Measurements from ENCODE around the gene KRT82.
"Not testable (repeated sequence)": the region's sequence is repeated elsewhere in the genome, so short reads cannot be mapped to it uniquely, and the experiment has no call there.

Gene KRT82

GRCh38 chr12:52405922-52406385 is at the start of gene KRT82:
Gene KRT82 (minus strand): TSS chr12:52406335. CDS start chr12:52406277, 58 bp downstream.
- H3K9ac ChIP-seq (ENCODE audit: low read length), result no peak within 1 kb of the TSS
- no peak within 1 kb of the TSS for H3K4me3 ChIP-seq (ENCODE audit: low read depth, low read length)

GRCh38 chr12:52455821-52456220 is 49.7 kb upstream of the KRT82 start:
- Histone ChIP-seq H3K36me3 (ENCODE audit: control insufficient read depth, insufficient read depth, low read length) (no peaks in the 10 kb centered on the region), H3K4me1 (ENCODE audit: control insufficient read depth, insufficient read depth, low read length) (peaks cover 9% of the 10 kb centered on the region; the same call in 1 of the 2 replicates), H3K4me3 (ENCODE audit: low read depth, low read length) (no peak overlapping the region), H3K9ac (ENCODE audit: low read length) (no peak overlapping the region), H3K9me3 (ENCODE audit: control insufficient read depth, insufficient read depth, low read depth, low read length) (no peaks in the 10 kb centered on the region), H3K27ac (ENCODE audit: low read depth, low read length) (no peak overlapping the region), H3K27me3 (ENCODE audit: control insufficient read depth, insufficient read depth, low read length) (no peaks in the 10 kb centered on the region)

More at GRCh38 chr12:52405922-52406385, at the start of gene KRT82:
- no peaks in the 10 kb centered on the region for H3K27me3 ChIP-seq (ENCODE audit: control insufficient read depth, insufficient read depth, low read length)
- H3K27ac ChIP-seq (ENCODE audit: low read depth, low read length), result no peak within 1 kb of the TSS
- H3K4me1 ChIP-seq (ENCODE audit: control insufficient read depth, insufficient read depth, low read length), result peaks cover 7% of the 10 kb centered on the region; the same call in 1 of the 2 replicates
- no peaks in the 10 kb centered on the region for H3K9me3 ChIP-seq (ENCODE audit: control insufficient read depth, insufficient read depth, low read depth, low read length)
- H3K36me3 ChIP-seq (ENCODE audit: control insufficient read depth, insufficient read depth, low read length), result no peaks in the 10 kb centered on the region

DNA sequence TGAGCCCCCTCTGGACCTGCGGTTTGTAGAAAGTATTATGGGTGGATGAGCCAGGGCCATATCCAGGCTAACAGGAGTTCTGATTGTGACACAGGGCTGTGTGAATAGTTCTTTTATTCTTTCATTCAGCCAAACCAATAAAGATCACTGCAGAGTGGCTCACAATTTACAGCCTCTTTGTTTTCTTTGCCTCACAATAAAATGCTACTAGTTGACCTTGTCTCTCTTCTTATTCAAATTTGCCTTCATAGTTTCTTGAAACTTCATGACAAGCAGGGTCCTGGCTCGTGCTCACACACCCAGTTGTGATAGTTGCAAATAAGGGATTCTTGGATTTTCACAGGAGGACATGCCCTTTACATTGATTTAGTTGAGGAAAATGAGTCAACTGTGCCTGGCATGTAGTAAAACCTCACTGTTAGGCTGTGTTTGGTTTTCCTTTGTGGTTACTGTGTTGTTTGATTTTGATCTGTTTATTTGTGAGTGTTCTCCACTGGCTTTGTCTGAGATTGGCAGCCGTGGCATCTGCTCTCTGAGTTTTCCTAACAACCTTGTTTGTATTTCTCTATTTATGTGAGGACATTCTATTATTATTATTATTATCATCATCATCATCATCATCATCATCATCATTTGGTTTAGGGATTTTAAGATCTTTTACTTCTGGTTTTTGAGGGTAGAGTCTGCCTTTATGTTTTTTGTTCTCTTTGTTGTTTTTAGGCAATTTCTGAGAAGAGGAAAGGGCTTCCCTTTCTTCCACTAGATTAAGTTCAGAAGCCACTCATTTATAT is 48.5 kb upstream of the KRT82 start:
- peaks cover 9% of the 10 kb centered on the region; the same call in 1 of the 2 replicates for H3K4me1 ChIP-seq (ENCODE audit: control insufficient read depth, insufficient read depth, low read length)
- H3K36me3 ChIP-seq (ENCODE audit: control insufficient read depth, insufficient read depth, low read length), result no peaks in the 10 kb centered on the region
- H3K4me3 ChIP-seq (ENCODE audit: low read depth, low read length), result no peak overlapping the region
- no peaks in the 10 kb centered on the region for H3K9me3 ChIP-seq (ENCODE audit: control insufficient read depth, insufficient read depth, low read depth, low read length)
- no peak overlapping the region for H3K9ac ChIP-seq (ENCODE audit: low read length)
- no peaks in the 10 kb centered on the region for H3K27me3 ChIP-seq (ENCODE audit: control insufficient read depth, insufficient read depth, low read length)
- H3K27ac ChIP-seq (ENCODE audit: low read depth, low read length), result no peak overlapping the region

- Histone ChIP-seq H3K36me3 (ENCODE audit: control insufficient read depth, insufficient read depth, low read length) (no peaks in the 10 kb centered on the region), H3K4me1 (ENCODE audit: control insufficient read depth, insufficient read depth, low read length) (peaks cover 9% of the 10 kb centered on the region; the same call in 1 of the 2 replicates), H3K4me3 (ENCODE audit: low read depth, low read length) (no peak within 1 kb of the TSS), H3K9ac (ENCODE audit: low read length) (no peak within 1 kb of the TSS), H3K27ac (ENCODE audit: low read depth, low read length) (no peak within 1 kb of the TSS), H3K9me3 (ENCODE audit: control insufficient read depth, insufficient read depth, low read depth, low read length) (peaks cover 9% of the 10 kb centered on the region), H3K27me3 (ENCODE audit: control insufficient read depth, insufficient read depth, low read length) (no peaks in the 10 kb centered on the region)
These were observed 46.0 kb upstream of the KRT82 start, which contains the start of gene KRT6B for GRCh38 chr12:52452101-52452500. Gene KRT6B (minus strand): TSS chr12:52452146. CDS start chr12:52452078, 68 bp downstream.

DNA sequence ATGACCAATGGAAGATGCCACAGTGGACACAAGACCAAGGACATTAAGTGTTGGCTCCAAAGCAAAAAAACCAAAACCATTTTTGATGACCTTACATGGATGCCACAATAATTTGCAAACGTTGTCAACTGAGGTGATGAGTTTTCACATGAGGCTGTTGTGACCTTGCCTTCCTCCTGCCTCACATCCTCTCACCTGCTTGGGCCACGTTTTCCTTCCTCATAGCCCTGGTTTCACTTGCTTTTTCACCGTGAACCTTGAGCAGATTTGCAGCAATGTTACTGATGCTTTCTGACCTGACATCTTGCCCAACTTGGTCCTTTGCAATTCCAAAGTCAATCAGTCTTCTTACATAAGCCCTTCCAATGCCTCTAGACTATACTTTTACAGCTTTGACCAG is 42.1 kb upstream of the KRT82 start:
- Histone ChIP-seq H3K36me3 (ENCODE audit: control insufficient read depth, insufficient read depth, low read length) (no peaks in the 10 kb centered on the region), H3K4me1 (ENCODE audit: control insufficient read depth, insufficient read depth, low read length) (no peaks in the 10 kb centered on the region), H3K9ac (ENCODE audit: low read length) (no peak overlapping the region), H3K27ac (ENCODE audit: low read depth, low read length) (no peak overlapping the region), H3K27me3 (ENCODE audit: control insufficient read depth, insufficient read depth, low read length) (no peaks in the 10 kb centered on the region), H3K9me3 (ENCODE audit: control insufficient read depth, insufficient read depth, low read depth, low read length) (peaks cover 9% of the 10 kb centered on the region), H3K4me3 (ENCODE audit: low read depth, low read length) (no peak overlapping the region)

GRCh38 chr12:52447196-52447595 is 41.1 kb upstream of the KRT82 start:
- H3K4me1 ChIP-seq (ENCODE audit: control insufficient read depth, insufficient read depth, low read length); H3K9ac ChIP-seq (ENCODE audit: low read length); H3K9me3 ChIP-seq (ENCODE audit: control insufficient read depth, insufficient read depth, low read depth, low read length); H3K27ac ChIP-seq (ENCODE audit: low read depth, low read length); H3K27me3 ChIP-seq (ENCODE audit: control insufficient read depth, insufficient read depth, low read length); H3K4me3 ChIP-seq (ENCODE audit: low read depth, low read length); H3K36me3 ChIP-seq (ENCODE audit: control insufficient read depth, insufficient read depth, low read length): not testable (repeated sequence)

DNA sequence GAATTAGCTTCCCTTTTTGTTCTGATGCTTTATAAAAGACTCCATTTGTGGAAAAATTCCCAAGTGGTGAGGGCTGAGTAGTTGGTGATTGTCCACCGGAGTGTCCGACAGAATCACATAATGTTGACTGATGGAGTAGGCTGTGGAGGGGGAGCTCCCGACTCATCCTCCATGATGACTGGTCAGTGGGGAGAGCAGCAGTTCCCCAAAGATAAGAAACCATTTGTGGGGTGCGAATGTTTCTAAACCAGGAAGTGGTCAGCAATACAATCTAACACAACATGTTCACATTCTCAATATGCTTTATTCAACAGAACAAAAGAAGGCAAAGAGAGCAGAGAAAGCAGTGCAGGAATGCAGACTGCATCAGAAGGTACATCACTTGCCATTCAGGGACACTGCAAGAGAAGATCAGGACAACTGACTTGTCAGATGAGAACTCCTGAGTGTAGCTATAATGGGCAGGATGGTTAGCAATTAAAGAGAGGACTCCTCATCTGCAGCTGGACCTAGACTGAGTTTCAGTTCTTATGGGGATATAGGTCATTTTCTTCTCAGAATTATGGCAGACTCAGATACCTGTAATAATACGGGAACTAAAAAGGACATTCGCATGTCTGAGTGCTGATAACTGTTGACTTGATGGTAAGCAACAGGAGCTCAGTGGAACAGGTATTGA is 40.4 kb upstream of the KRT82 start:
- peaks cover 9% of the 10 kb centered on the region for H3K9me3 ChIP-seq (ENCODE audit: control insufficient read depth, insufficient read depth, low read depth, low read length)
- H3K4me1 ChIP-seq (ENCODE audit: control insufficient read depth, insufficient read depth, low read length), result peaks cover 9% of the 10 kb centered on the region
- no peak overlapping the region for H3K9ac ChIP-seq (ENCODE audit: low read length)

GRCh38 chr12:52445876-52446275 is 39.7 kb upstream of the KRT82 start:
- peaks cover 9% of the 10 kb centered on the region for H3K9me3 ChIP-seq (ENCODE audit: control insufficient read depth, insufficient read depth, low read depth, low read length)
- H3K27ac ChIP-seq (ENCODE audit: low read depth, low read length), result no peak overlapping the region
- no peaks in the 10 kb centered on the region for H3K36me3 ChIP-seq (ENCODE audit: control insufficient read depth, insufficient read depth, low read length)
- H3K27me3 ChIP-seq (ENCODE audit: control insufficient read depth, insufficient read depth, low read length), result no peaks in the 10 kb centered on the region
- peaks cover 11% of the 10 kb centered on the region for H3K4me1 ChIP-seq (ENCODE audit: control insufficient read depth, insufficient read depth, low read length)
- no peak overlapping the region for H3K4me3 ChIP-seq (ENCODE audit: low read depth, low read length)
- no peak overlapping the region for H3K9ac ChIP-seq (ENCODE audit: low read length)

More for the DNA sequence above, 40.4 kb upstream of the KRT82 start:
- no peak overlapping the region for H3K27ac ChIP-seq (ENCODE audit: low read depth, low read length)
- no peaks in the 10 kb centered on the region for H3K27me3 ChIP-seq (ENCODE audit: control insufficient read depth, insufficient read depth, low read length)
- H3K36me3 ChIP-seq (ENCODE audit: control insufficient read depth, insufficient read depth, low read length), result no peaks in the 10 kb centered on the region
- no peak overlapping the region for H3K4me3 ChIP-seq (ENCODE audit: low read depth, low read length)

GRCh38 chr12:52444647-52445595 is 38.8 kb upstream of the KRT82 start:
- no peak overlapping the region for H3K4me3 ChIP-seq (ENCODE audit: low read depth, low read length)
- no peak overlapping the region for H3K9ac ChIP-seq (ENCODE audit: low read length)
- peaks cover 11% of the 10 kb centered on the region for H3K4me1 ChIP-seq (ENCODE audit: control insufficient read depth, insufficient read depth, low read length)

DNA sequence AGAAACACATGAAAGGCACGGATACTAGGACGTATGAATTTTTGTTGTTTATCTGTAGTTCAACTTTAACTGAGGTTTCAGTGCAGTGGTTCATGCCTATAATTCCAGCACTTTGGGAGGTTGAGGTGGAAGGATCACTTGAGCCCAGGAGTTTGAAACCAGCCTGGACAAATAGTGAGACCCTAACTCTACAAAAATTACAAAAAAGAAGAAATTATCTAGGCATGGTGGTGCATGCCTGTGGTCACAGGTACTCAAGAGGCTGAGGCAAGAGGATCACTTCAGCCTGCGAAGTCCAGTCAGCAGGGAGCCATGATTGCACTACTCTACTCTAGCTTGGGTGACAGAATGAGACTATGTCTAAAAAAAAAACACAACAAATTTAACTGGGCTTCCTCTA is 37.8 kb upstream of the KRT82 start:
- Histone ChIP-seq H3K4me1 (ENCODE audit: control insufficient read depth, insufficient read depth, low read length) (peaks cover 11% of the 10 kb centered on the region), H3K36me3 (ENCODE audit: control insufficient read depth, insufficient read depth, low read length) (no peaks in the 10 kb centered on the region), H3K9ac (ENCODE audit: low read length) (no peak overlapping the region), H3K4me3 (ENCODE audit: low read depth, low read length) (no peak overlapping the region), H3K27me3 (ENCODE audit: control insufficient read depth, insufficient read depth, low read length) (no peaks in the 10 kb centered on the region), H3K27ac (ENCODE audit: low read depth, low read length) (no peak overlapping the region), H3K9me3 (ENCODE audit: control insufficient read depth, insufficient read depth, low read depth, low read length) (peaks cover 6% of the 10 kb centered on the region)

More at GRCh38 chr12:52444647-52445595, 38.8 kb upstream of the KRT82 start:
- peaks cover 9% of the 10 kb centered on the region for H3K9me3 ChIP-seq (ENCODE audit: control insufficient read depth, insufficient read depth, low read depth, low read length)
- no peaks in the 10 kb centered on the region for H3K36me3 ChIP-seq (ENCODE audit: control insufficient read depth, insufficient read depth, low read length)
- no peak overlapping the region for H3K27ac ChIP-seq (ENCODE audit: low read depth, low read length)
- H3K27me3 ChIP-seq (ENCODE audit: control insufficient read depth, insufficient read depth, low read length), result no peaks in the 10 kb centered on the region
